GM21717 (cell line): ENCODE data around the gene MASP1.

Experiments used
- ATAC-seq: cut with Tn5 transposase; IDR thresholded peaks from one replicate; pipeline ENCODE4 v1.9.1; 2021; ENCODE audit warnings: mild to moderate bottlenecking, moderate library complexity; ENCODE audit not compliant: unreplicated experiment

MASP1 gene

GRCh38 chr3:187291512-187292132 is at the start of gene MASP1:
TSS of gene MASP1 (minus strand) at chr3:187291737. CDS start at chr3:187291632, 105 bp downstream.
- ATAC-seq: no peak

- ATAC-seq: no peak
Measured at GRCh38 chr3:187340578-187340977, 49.0 kb upstream of the MASP1 start.

GRCh38 chr3:187336322-187336721 is 44.8 kb upstream of the MASP1 start:
- no peak for ATAC-seq

GRCh38 chr3:187334904-187335303 is 43.4 kb upstream of the MASP1 start:
- ATAC-seq: no peak

- no peak for ATAC-seq
Measured at GRCh38 chr3:187328691-187329090, 37.2 kb upstream of the MASP1 start.

- no peak for ATAC-seq
Measured at GRCh38 chr3:187327845-187328244, 36.3 kb upstream of the MASP1 start.

- ATAC-seq: no peak
Measured at GRCh38 chr3:187325632-187326031, 34.1 kb upstream of the MASP1 start.

- no peak for ATAC-seq
Measured at GRCh38 chr3:187323091-187323490, 31.6 kb upstream of the MASP1 start.

- no peak for ATAC-seq
Measured at GRCh38 chr3:187322291-187322690, 30.8 kb upstream of the MASP1 start.

GRCh38 chr3:187321766-187322165 is 30.2 kb upstream of the MASP1 start:
- ATAC-seq: no peak

- ATAC-seq: peak; percentile 90
Measured at GRCh38 chr3:187319699-187320302, 28.3 kb upstream of the MASP1 start.

- ATAC-seq: no peak
Measured at GRCh38 chr3:187318819-187319616, 27.5 kb upstream of the MASP1 start.

- no peak for ATAC-seq
Measured at GRCh38 chr3:187315872-187316271, 24.3 kb upstream of the MASP1 start.

GRCh38 chr3:187314176-187314575 is 22.6 kb upstream of the MASP1 start:
- no peak for ATAC-seq

GRCh38 chr3:187310954-187311470 is 19.5 kb upstream of the MASP1 start:
- ATAC-seq: no peak

GRCh38 chr3:187310226-187310625 is 18.7 kb upstream of the MASP1 start:
- ATAC-seq: no peak

- no peak for ATAC-seq
Measured at GRCh38 chr3:187305881-187306280, 14.3 kb upstream of the MASP1 start.

GRCh38 chr3:187299611-187300010 is 8.1 kb upstream of the MASP1 start:
- no peak for ATAC-seq

GRCh38 chr3:187296911-187297310 is 5.4 kb upstream of the MASP1 start:
- ATAC-seq: no peak

GRCh38 chr3:187296058-187296457 is 4.5 kb upstream of the MASP1 start:
- no peak for ATAC-seq

GRCh38 chr3:187295316-187296034 is 3.9 kb upstream of the MASP1 start:
- no peak for ATAC-seq
